NCI-H748 (cell line): ENCODE data around the gene CFAP46.
"Not testable (repeated sequence)": the region's sequence is repeated elsewhere in the genome, so short reads cannot be mapped to it uniquely, and the experiment has no call there.

Experiments used
- DNase-seq: peaks from one replicate; lab custom pipeline; 2025; ENCODE audit not compliant: unreplicated experiment; lab: John Stamatoyannopoulos, UW

The CFAP46 gene

GRCh38 chr10:132846631-132847415 is 95.5 kb downstream of the CFAP46 start:
- no peak for DNase-seq

GRCh38 chr10:132845780-132846595 is 96.4 kb downstream of the CFAP46 start:
- DNase-seq: no peak

GRCh38 chr10:132845041-132845551 is 97.3 kb downstream of the CFAP46 start:
- no peak for DNase-seq

GRCh38 chr10:132844069-132844809 is 98.1 kb downstream of the CFAP46 start:
- no peak for DNase-seq

GRCh38 chr10:132843276-132843675 is 99.1 kb downstream of the CFAP46 start:
- DNase-seq: not testable (repeated sequence)

GRCh38 chr10:132842397-132842796 is 100.0 kb downstream of the CFAP46 start:
- no peak for DNase-seq

GRCh38 chr10:132841615-132841975 is 100.8 kb downstream of the CFAP46 start:
- DNase-seq: no peak

- DNase-seq: no peak
These were observed 101.4 kb downstream of the CFAP46 start for GRCh38 chr10:132840698-132841614.

- DNase-seq: no peak
These were observed 103.3 kb downstream of the CFAP46 start for GRCh38 chr10:132839061-132839460.

- DNase-seq: no peak
These were observed 103.9 kb downstream of the CFAP46 start for GRCh38 chr10:132838346-132838970.

GRCh38 chr10:132837905-132838304 is 104.5 kb downstream of the CFAP46 start:
- no peak for DNase-seq

- DNase-seq: peak; percentile 33
These were observed 105.4 kb downstream of the CFAP46 start for GRCh38 chr10:132836832-132837540.

- no peak for DNase-seq
These were observed 106.0 kb downstream of the CFAP46 start for GRCh38 chr10:132836248-132836831.

- no peak for DNase-seq
These were observed 106.5 kb downstream of the CFAP46 start for GRCh38 chr10:132835848-132836233.

- DNase-seq: no peak
These were observed 107.2 kb downstream of the CFAP46 start for GRCh38 chr10:132834891-132835847.

- no peak for DNase-seq
These were observed 108.0 kb downstream of the CFAP46 start for GRCh38 chr10:132834311-132834761.

- no peak for DNase-seq
These were observed 108.8 kb downstream of the CFAP46 start for GRCh38 chr10:132833421-132834111.
